Measurements from ENCODE around the gene C16orf46.
A peak's percentile ranks its signal among the peaks of the same experiment; 100 is the strongest.

Gene C16orf46

GRCh38 chr16:81073560-81074330 lies 3.3 kb downstream of the C16orf46 start:
- no peak for DNase-seq

GRCh38 chr16:81071805-81072204 lies 5.2 kb downstream of the C16orf46 start:
- no peak for DNase-seq

GRCh38 chr16:81070979-81071378 lies 6.1 kb downstream of the C16orf46 start:
- DNase-seq, result no peak

- DNase-seq, result no peak
Measured at GRCh38 chr16:81069063-81069462, 8.0 kb downstream of the C16orf46 start.

- DNase-seq, result no peak
Measured at GRCh38 chr16:81067166-81067565, 9.9 kb downstream of the C16orf46 start.

- DNase-seq, result no peak
Measured at GRCh38 chr16:81066681-81067080, 10.4 kb downstream of the C16orf46 start.

- no peak for DNase-seq
Measured at GRCh38 chr16:81061871-81062608, 15.0 kb downstream of the C16orf46 start.

- no peak for DNase-seq
Measured at GRCh38 chr16:81061307-81061640, 15.8 kb downstream of the C16orf46 start.

GRCh38 chr16:81060576-81061306 lies 16.3 kb downstream of the C16orf46 start:
- DNase-seq, result no peak

GRCh38 chr16:81053761-81054160 lies 23.3 kb downstream of the C16orf46 start:
- DNase-seq, result no peak

- DNase-seq, result no peak
Measured at GRCh38 chr16:81042821-81043220, 34.2 kb downstream of the C16orf46 start.

- no peak for DNase-seq
Measured at GRCh38 chr16:81041696-81042095, 35.3 kb downstream of the C16orf46 start.

- no peak for DNase-seq
Measured at GRCh38 chr16:81040842-81041241, 36.2 kb downstream of the C16orf46 start.

GRCh38 chr16:81040131-81040530 lies 36.9 kb downstream of the C16orf46 start:
- no peak for DNase-seq

GRCh38 chr16:81036751-81037350 lies 40.2 kb downstream of the C16orf46 start:
- DNase-seq, result no peak

- peak; percentile 29 for DNase-seq
Measured at GRCh38 chr16:81035975-81036750, 40.9 kb downstream of the C16orf46 start.

- DNase-seq, result peak; percentile 89
Measured at GRCh38 chr16:81035398-81035974, 41.6 kb downstream of the C16orf46 start, which contains the start of gene ATMIN. TSS of gene ATMIN (plus strand) at chr16:81035842. CDS start at chr16:81035871, 29 bp downstream.

GRCh38 chr16:81029930-81030604 lies 47.0 kb downstream of the C16orf46 start:
- DNase-seq, result no peak

GRCh38 chr16:81026429-81026828 lies 50.6 kb downstream of the C16orf46 start:
- DNase-seq, result no peak

- no peak for DNase-seq
Measured at GRCh38 chr16:81018496-81018895, 58.5 kb downstream of the C16orf46 start.

- DNase-seq, result no peak
Measured at GRCh38 chr16:81014672-81015071, 62.4 kb downstream of the C16orf46 start.

All from NCI-H2171 (cell line).